Endodermal cell (in vitro differentiated cells): ENCODE measurements around the gene CTDP1. TPM values are rescaled to one million over a fixed set of nuclear protein-coding genes. Genes with fewer than 3 reads are reported as not detected.
A peak's percentile ranks its signal among the peaks of the same experiment; 100 is the strongest.

Experiments used
- DNase-seq: peaks from one replicate; pipeline ENCODE4 v3.0.0-alpha.2; 2017
- H3K27ac ChIP-seq: 2 replicates; pipeline ENCODE4 v1.5.1; 2013; ENCODE audit warnings: mild to moderate bottlenecking, low read depth, low read length, moderate library complexity
- H3K27me3 ChIP-seq: 2 replicates; pipeline ENCODE4 v1.6.1; 2013; ENCODE audit warnings: mild to moderate bottlenecking, low read length, moderate library complexity; ENCODE audit not compliant: insufficient read depth, control insufficient read depth, poor library complexity, severe bottlenecking
- H3K36me3 ChIP-seq: 2 replicates; pipeline ENCODE4 v1.7.0; 2013; ENCODE audit warnings: mild to moderate bottlenecking, low read length, moderate library complexity; ENCODE audit not compliant: control insufficient read depth, insufficient read depth
- H3K4me1 ChIP-seq: one replicate; pipeline ENCODE4 v1.7.0; 2013; ENCODE audit warnings: low read length; ENCODE audit not compliant: control insufficient read depth, insufficient read depth
- H3K4me3 ChIP-seq: 2 replicates; pipeline ENCODE4 v1.5.1; 2013; ENCODE audit warnings: mild to moderate bottlenecking, low read length, moderate library complexity
- H3K9ac ChIP-seq: 2 replicates; pipeline ENCODE4 v1.6.1; 2013; ENCODE audit warnings: mild to moderate bottlenecking, low read length, moderate library complexity; ENCODE audit not compliant: poor library complexity, severe bottlenecking; ENCODE audit errors: extremely low read depth
- H3K9me3 ChIP-seq: 2 replicates; pipeline ENCODE4 v1.6.1; 2013; ENCODE audit warnings: mild to moderate bottlenecking, low read length, moderate library complexity; ENCODE audit not compliant: control insufficient read depth
- H3K27ac Mint-ChIP-seq: 2 replicates; pipeline ENCODE4 v1.8.0; 2020; ENCODE audit warnings: mixed read lengths
- H3K27me3 Mint-ChIP-seq: 2 replicates; pipeline ENCODE4 v1.8.0; 2021; ENCODE audit warnings: mild to moderate bottlenecking, mixed read lengths; ENCODE audit not compliant: insufficient read depth
- H3K36me3 Mint-ChIP-seq: 2 replicates; pipeline ENCODE4 v1.8.0; 2020; ENCODE audit warnings: low read depth, mixed read lengths
- H3K4me1 Mint-ChIP-seq: 2 replicates; pipeline ENCODE4 v1.8.0; 2020; ENCODE audit warnings: mixed read lengths
- H3K4me3 Mint-ChIP-seq: 2 replicates; pipeline ENCODE4 v1.8.0; 2020; ENCODE audit warnings: mild to moderate bottlenecking, moderate library complexity, mixed read lengths
- H3K9me3 Mint-ChIP-seq: 2 replicates; pipeline ENCODE4 v1.8.0; 2020; ENCODE audit warnings: mild to moderate bottlenecking, mixed read lengths
- CTCF ChIP-seq: fragments of 200-600 bp; sonication (generic); conservative IDR thresholded peaks from 2 replicates; pipeline ENCODE4 v1.5.0; 2021; ENCODE audit warnings: antibody characterized with exemption, mild to moderate bottlenecking
- WGBS, 2 experiments: methylation state at CpG; one replicate each; pipeline versions ENCODE4 v1.1.5 to v1.1.7; 2013; ENCODE audit warnings: missing lambda C conversion rate in 2 of 2, mixed read lengths in 1 of 2; ENCODE audit not compliant: insufficient coverage in 1 of 2, insufficient read length in 1 of 2; 5-methylcytosine and 5-hydroxymethylcytosine counted together
- total RNA-seq, 2 donors: library from RNA; stranded (reverse); fragmentation: NEBNext Ultra II Directional in 1 of 2; extraction: Animal tissue kit (Norgen Biotek cat#: 25700) in 1 of 2; gene quantifications; 2 replicates in 1 of 2; 3 replicates in 1 of 2; pipeline ENCODE4 v1.2.1, GENCODE V29; 2021

The CTDP1 gene
- total RNA-seq, 2 donors from 2014 or later: 29.8 to 35.6 TPM

GRCh38 chr18:79747156-79747845 lies 67.7 kb downstream of the CTDP1 start:
- no peaks in the 10 kb centered on the region for H3K4me1 Mint-ChIP-seq

DNA sequence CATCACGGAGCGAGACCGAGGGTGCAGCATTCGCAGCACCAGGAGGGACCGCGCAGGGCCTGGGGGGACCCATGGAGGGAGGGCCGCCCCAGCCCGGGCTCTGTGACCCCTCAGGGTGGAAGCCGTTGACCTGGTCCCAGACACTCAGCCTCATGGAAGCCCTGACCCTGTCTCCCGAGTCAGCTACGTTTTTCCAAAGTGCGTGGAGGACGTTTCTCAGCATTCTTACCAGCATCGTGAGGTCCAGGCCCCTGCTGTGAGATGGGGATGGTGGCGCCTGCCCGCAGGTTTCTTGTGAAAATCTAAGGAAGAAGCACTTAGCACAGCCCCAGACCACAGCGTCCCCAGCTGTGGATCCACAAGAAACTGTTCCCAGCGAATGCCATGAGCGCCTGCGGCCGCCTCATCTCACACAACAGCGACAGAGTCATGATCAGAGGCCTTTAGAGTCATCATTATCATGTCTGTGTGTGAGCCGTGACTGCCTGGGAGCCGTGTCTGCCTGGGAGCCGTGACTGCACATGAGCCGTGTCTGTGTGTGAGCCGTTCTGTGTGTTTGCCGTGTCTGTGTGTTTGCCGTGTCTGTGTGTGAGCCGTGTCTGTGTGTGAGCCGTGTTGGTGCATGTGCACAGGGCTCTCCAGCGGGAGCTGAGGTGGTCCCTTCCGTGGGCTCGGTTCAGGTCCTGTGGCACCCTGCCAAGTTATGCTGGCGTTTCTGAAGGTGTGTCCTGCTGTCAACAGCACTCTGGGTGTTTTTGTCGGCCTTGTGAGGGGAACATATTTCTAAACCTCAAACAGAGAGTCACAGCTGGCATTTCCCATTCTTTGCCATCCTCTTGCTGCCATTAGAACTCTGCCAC lies 68.9 kb downstream of the CTDP1 start:
- H3K4me1 Mint-ChIP-seq: no peaks in the 10 kb centered on the region

More at GRCh38 chr18:79747156-79747845, 67.7 kb downstream of the CTDP1 start:
- 90 to 94% methylated on average over 29 to 35 of the region's 35 CpGs for WGBS, 2 experiments
- TF ChIP-seq CTCF: peak; percentile 19
- H3K9me3 ChIP-seq: no peaks in the 10 kb centered on the region
- no peak overlapping the region for H3K4me3 ChIP-seq
- Mint-ChIP-seq H3K4me3 (no peak overlapping the region), H3K27me3 (no peaks in the 10 kb centered on the region), H3K9me3 (no peaks in the 10 kb centered on the region), H3K36me3 (peaks cover 44% of the 10 kb centered on the region), H3K27ac (no peak overlapping the region)
- H3K36me3 ChIP-seq: peaks cover 23% of the 10 kb centered on the region
- peak; percentile 42 for DNase-seq
- H3K9ac ChIP-seq: no peak overlapping the region
- H3K27ac ChIP-seq: no peak overlapping the region
- H3K27me3 ChIP-seq: no peaks in the 10 kb centered on the region
- no peaks in the 10 kb centered on the region for H3K4me1 ChIP-seq

More for the DNA sequence above, 68.9 kb downstream of the CTDP1 start:
- WGBS, 2 experiments: 89 to 91% methylated on average over 31 to 36 of the region's 36 CpGs
- DNase-seq: no peak
- Mint-ChIP-seq H3K36me3 (peaks cover 41% of the 10 kb centered on the region), H3K4me3 (no peak overlapping the region), H3K27me3 (no peaks in the 10 kb centered on the region), H3K9me3 (no peaks in the 10 kb centered on the region), H3K27ac (no peak overlapping the region)
- no peaks in the 10 kb centered on the region for H3K9me3 ChIP-seq
- no peak for TF ChIP-seq CTCF
- H3K27me3 ChIP-seq: no peaks in the 10 kb centered on the region
- no peak overlapping the region for H3K9ac ChIP-seq
- no peaks in the 10 kb centered on the region for H3K4me1 ChIP-seq
- H3K36me3 ChIP-seq: peaks cover 21% of the 10 kb centered on the region
- no peak overlapping the region for H3K4me3 ChIP-seq
- H3K27ac ChIP-seq: no peak overlapping the region
